Right lobe of liver (tissue), 6 donors: ENCODE results near the gene PLIN4. TPM values are rescaled to one million over a fixed set of nuclear protein-coding genes. Genes with fewer than 3 reads are reported as not detected.

Experiments
- ATAC-seq, 4 donors: fragments of 200-7000 bp; cut with Tn5 transposase; one replicate each; pipeline ENCODE4 v1.9.1; 2020; ENCODE audit warnings: mild to moderate bottlenecking in 4 of 4, moderate library complexity in 4 of 4
- DNase-seq, 3 donors: peaks; one replicate each; pipeline ENCODE4 v3.0.0-alpha.2; 2020
- H3K27ac ChIP-seq, 3 donors: fragments of 200-600 bp; one replicate each; pipeline ENCODE4 v1.8.0; 2022
- H3K27me3 ChIP-seq, 2 donors: fragments of 200-600 bp; one replicate each; pipeline ENCODE4 v1.8.0; 2022
- H3K36me3 ChIP-seq, 4 donors: fragments of 200-600 bp; sonication (generic) in 1 of 4; one replicate each; pipeline versions ENCODE4 v1.5.1 to v1.8.0; 2017 to 2022; ENCODE audit warnings: control low read depth in 1 of 4
- H3K4me1 ChIP-seq, 4 donors: fragments of 200-600 bp; sonication (generic) in 1 of 4; one replicate each; pipeline versions ENCODE4 v1.5.1 to v1.8.0; 2017 to 2022; ENCODE audit warnings: control low read depth in 1 of 4
- H3K4me3 ChIP-seq, 3 donors: fragments of 200-600 bp; one replicate each; pipeline ENCODE4 v1.8.0; 2022
- H3K9me3 ChIP-seq, 4 donors: fragments of 200-600 bp; sonication (generic) in 1 of 4; one replicate each; pipeline versions ENCODE4 v1.5.1 to v1.8.0; 2017 to 2022; ENCODE audit warnings: control low read depth in 1 of 4
- POLR2A ChIP-seq: fragments of 450-650 bp; IDR thresholded peaks from one replicate; pipeline ENCODE4 v1.6.1; 2017; ENCODE audit warnings: antibody characterized with exemption, mild to moderate bottlenecking
- WGBS: methylation state at CpG from one replicate; pipeline ENCODE4 v1.1.6; 2018; ENCODE audit warnings: low coverage, low lambda C conversion rate; ENCODE audit not compliant: insufficient coverage; ENCODE audit errors: missing lambda C conversion rate; 5-methylcytosine and 5-hydroxymethylcytosine counted together
- intact Hi-C, 2 donors: fragments of 100-400 bp; cut with DNase I; formaldehyde crosslinking; loops; one replicate each; pipeline versions ENCODE4 v1.11.2 to v1.14.1; 2022
- total RNA-seq, 6 experiments: library from RNA; depleted of rRNA in 2 of 6; stranded (reverse); fragments of >200 nt in 2 of 6; fragmentation: NEBNext Ultra II Directional in 3 of 6; extraction: Animal tissue kit (Norgen Biotek cat#: 25700) in 3 of 6; gene quantifications; one replicate each; pipeline versions ENCODE4 v1.1.0 to v1.2.4, GENCODE V29; 2016 to 2023
- TF ChIP-seq, protein P1 (sequence below), 4 donors: fragments of 200-600 bp in 3 of 4; fragments of 450-650 bp in 1 of 4; IDR thresholded peaks; one replicate each; pipeline versions ENCODE4 v1.5.1 to v1.8.0; 2016 to 2022; ENCODE audit warnings: antibody characterized with exemption in 4 of 4, mild to moderate bottlenecking in 2 of 4
- donor health status: DM: no; HTN: yes; CAD: no.
- donor health status: DM: no; HTN: no; CAD: no.
- donor health status: DM: no; HTN: no; CAD: no.
- donor health status: DM: no; HTN: yes; CAD: no.
- donor health status: DM: no; HTN: yes; CAD: no.

Gene PLIN4
- total RNA-seq, 6 experiments from 2014 or later, result 28.4 to 51.2 (median 39.3) TPM

DNA sequence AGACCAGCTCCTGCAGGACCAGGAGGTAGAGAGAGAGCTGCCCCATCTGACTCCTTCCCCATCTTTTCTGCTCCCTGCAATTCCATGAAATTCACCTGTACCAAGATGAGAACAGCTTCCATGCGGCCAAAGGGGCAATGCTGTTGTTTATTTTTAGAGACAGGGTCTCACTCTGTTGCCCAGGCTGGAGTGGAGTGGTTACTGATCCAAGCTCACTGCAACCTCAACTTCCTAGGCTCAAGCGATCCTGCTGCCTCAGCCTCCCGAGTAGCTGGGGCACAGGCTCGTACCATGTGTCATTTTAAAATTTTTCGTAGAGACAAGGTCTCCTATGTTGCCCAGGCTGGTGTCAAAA lies 3.6 kb upstream of the PLIN4 start:
- no peak overlapping the region for H3K4me3 ChIP-seq
- ATAC-seq (no peak), DNase-seq (no peak)
- peaks cover 0 to 3% (median 0%) of the 10 kb centered on the region in 4 donors for H3K36me3 ChIP-seq
- 58% methylated on average over 4 of the region's 5 CpGs for WGBS
- no peaks in the 10 kb centered on the region for H3K27me3 ChIP-seq
- H3K4me1 ChIP-seq, result peaks cover 0 to 67% (median 33%) of the 10 kb centered on the region in 4 donors
- no peaks in the 10 kb centered on the region for H3K9me3 ChIP-seq
- TF ChIP-seq, protein P1, sequence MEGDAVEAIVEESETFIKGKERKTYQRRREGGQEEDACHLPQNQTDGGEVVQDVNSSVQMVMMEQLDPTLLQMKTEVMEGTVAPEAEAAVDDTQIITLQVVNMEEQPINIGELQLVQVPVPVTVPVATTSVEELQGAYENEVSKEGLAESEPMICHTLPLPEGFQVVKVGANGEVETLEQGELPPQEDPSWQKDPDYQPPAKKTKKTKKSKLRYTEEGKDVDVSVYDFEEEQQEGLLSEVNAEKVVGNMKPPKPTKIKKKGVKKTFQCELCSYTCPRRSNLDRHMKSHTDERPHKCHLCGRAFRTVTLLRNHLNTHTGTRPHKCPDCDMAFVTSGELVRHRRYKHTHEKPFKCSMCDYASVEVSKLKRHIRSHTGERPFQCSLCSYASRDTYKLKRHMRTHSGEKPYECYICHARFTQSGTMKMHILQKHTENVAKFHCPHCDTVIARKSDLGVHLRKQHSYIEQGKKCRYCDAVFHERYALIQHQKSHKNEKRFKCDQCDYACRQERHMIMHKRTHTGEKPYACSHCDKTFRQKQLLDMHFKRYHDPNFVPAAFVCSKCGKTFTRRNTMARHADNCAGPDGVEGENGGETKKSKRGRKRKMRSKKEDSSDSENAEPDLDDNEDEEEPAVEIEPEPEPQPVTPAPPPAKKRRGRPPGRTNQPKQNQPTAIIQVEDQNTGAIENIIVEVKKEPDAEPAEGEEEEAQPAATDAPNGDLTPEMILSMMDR (IDR thresholded peaks at IDR 0.05), result no peak
- TF ChIP-seq POLR2A, result no peak
- H3K27ac ChIP-seq, result peak overlapping the region in 1 of 3 donors; percentile 51
- intact Hi-C loops, result no loop called here

DNA sequence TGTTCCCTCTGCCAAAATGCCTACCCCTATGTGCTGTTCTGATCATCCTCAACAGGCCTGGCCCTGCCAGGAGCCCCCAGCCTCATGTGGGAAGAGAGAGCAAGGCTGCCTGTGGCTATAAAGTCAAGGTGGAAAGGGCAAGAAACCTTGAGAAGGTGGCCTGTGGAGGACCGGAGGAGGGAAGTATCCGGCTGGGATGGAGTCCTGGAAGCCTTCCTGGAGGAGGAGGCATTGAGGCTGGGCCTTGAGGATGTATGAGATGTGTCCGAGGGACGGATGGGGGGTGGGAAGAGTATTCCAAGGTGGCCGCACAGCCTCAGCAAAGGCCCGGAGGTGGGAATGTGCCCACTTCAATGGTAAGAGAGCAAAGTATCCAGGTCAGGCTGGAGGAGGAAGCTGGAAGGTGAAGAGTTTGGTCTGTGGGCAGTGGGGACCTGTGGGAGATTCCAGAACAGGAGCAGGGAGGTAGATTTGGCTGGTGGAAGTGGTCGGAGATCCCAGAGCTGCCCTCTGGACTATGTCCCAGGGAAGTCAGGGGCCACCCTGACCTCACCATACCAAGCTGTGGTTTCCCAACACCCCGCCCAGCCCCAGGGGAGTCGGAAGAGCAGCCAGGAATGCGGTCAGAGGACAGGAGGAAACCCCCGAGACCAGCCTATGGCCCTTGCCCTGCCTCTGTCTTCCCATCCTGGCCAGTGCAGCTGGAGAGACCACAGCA lies 3.0 kb upstream of the PLIN4 start:
- H3K36me3 ChIP-seq, result peaks cover 0 to 4% (median under 1%) of the 10 kb centered on the region in 4 donors
- ATAC-seq (peak; percentile 12 to 42 (median 34)), DNase-seq (peak; percentile 72 to 79 (median 79))
- TF ChIP-seq, protein P1 (IDR thresholded peaks at IDR 0.05), result no peak
- TF ChIP-seq POLR2A, result no peak
- H3K27ac ChIP-seq, result peak overlapping the region in 2 of 3 donors; percentile 51 to 53
- no peak overlapping the region for H3K4me3 ChIP-seq
- no peaks in the 10 kb centered on the region for H3K27me3 ChIP-seq
- H3K9me3 ChIP-seq, result no peaks in the 10 kb centered on the region
- H3K4me1 ChIP-seq, result peaks cover 0 to 71% (median 34%) of the 10 kb centered on the region in 4 donors
- intact Hi-C loops, result no loop called here
- 67% methylated on average over 5 of the region's 11 CpGs for WGBS

DNA sequence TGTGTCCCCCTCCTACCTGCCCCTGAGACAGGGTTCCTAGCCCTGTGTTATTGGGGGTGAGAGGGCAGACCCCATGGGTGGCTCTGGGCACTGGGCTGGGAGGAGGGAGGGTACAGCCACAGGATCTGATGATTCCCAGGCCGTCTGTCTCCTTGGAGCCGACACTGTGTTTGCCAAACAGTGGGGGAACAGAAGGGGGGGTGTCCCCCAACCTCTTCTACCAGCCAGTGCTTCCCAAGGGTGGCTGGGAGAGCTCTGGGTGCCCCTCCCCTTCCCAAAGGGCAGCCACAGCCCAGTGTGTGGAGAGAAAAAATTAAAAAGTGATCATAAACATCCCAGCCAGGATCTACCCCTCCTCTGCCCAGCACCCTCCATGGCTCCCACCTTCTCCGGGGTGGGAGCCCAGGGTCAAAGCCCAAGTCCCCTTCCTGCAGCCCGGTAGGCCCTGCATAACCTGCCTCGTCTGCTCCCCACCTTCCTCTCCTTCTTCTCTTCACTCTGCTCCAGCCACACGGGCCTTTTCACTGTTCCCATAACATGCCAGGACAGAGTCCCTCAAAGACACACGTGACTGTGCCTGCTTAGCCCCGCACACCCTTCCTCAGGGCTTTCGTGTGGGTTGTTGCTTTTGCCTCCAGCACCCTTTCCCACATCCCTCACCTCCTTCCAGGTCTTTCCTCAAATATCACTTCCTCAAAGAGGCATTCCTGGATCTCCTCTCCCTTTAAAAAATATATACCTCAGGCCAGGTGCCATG lies 1.4 kb upstream of the PLIN4 start:
- Histone ChIP-seq H3K27ac (peak overlapping the region in 2 of 3 donors; percentile 28 to 47), H3K4me3 (no peak overlapping the region)
- intact Hi-C loops, result no loop called here

DNA sequence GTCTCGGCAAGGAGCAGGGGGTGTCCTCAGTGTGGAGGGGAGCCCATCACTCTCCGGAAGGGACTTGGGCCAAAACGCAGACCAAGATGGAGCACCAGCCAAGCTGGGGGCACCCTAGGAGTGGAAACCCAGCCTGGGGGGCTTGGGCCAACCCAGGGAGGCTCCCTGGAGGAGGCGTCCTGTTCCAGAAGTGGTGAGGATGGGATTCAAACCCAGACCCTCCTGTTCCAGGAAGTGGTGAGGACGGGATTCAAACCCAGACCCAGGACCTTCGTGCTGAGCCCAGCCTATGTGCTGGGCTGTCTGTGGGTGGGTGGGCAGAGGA lies 848 bp upstream of the PLIN4 start:
- Histone ChIP-seq H3K27ac (peak overlapping the region in 2 of 3 donors; percentile 28 to 47), H3K27me3 (no peaks in the 10 kb centered on the region), H3K4me3 (no peak overlapping the region), H3K4me1 (peaks cover 0 to 73% (median 34%) of the 10 kb centered on the region in 4 donors), H3K9me3 (no peaks in the 10 kb centered on the region), H3K36me3 (peaks cover 0 to 17% (median 5%) of the 10 kb centered on the region in 4 donors)
- no peak for DNase-seq
- no peak for ATAC-seq
- intact Hi-C loops, result no loop called here
- WGBS, result 86% methylated on average over 1 of the region's 6 CpGs
- no peak for TF ChIP-seq POLR2A
- TF ChIP-seq, protein P1 (IDR thresholded peaks at IDR 0.05), result no peak

More for the DNA sequence above, 1.4 kb upstream of the PLIN4 start:
- TF ChIP-seq POLR2A, result no peak
- TF ChIP-seq, protein P1 (IDR thresholded peaks at IDR 0.05), result no peak
- H3K36me3 ChIP-seq, result peaks cover 0 to 15% (median 4%) of the 10 kb centered on the region in 4 donors
- no peak for ATAC-seq
- peaks cover 0 to 73% (median 34%) of the 10 kb centered on the region in 4 donors for H3K4me1 ChIP-seq
- 51% methylated on average over 7 of the region's 9 CpGs for WGBS
- H3K27me3 ChIP-seq, result no peaks in the 10 kb centered on the region
- H3K9me3 ChIP-seq, result no peaks in the 10 kb centered on the region
- no peak for DNase-seq
